Measurements from ENCODE around the gene ANKRD50. TPM values are rescaled to one million over a fixed set of nuclear protein-coding genes. Genes with fewer than 3 reads are reported as not detected.

The ANKRD50 gene
- total RNA-seq, 4 donors from 2014 or later, result 8.9 to 19.0 (median 17.6) TPM

DNA sequence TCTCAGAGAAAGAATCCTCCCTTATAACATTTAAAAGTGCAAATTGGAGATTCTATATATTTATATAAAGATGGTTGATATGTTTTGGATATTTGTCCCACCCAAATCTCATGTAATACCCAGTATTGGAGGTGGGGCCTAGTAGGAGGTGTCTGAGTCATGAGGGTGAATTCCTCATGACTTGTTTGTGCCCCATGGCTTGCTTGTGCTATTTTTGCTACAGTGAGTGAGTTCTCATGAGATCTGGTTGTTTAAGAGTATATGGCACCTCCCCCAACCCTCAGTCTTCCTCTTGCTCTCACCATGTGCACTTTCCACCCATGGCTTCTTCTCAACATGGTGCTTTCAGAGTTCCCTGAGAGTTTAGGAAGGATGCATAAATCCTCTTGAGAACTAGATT is 9.5 kb upstream of the ANKRD50 start:
- no peaks in the 10 kb centered on the region for H3K27me3 ChIP-seq
- H3K36me3 ChIP-seq, result no peaks in the 10 kb centered on the region
- no peaks in the 10 kb centered on the region for H3K4me1 ChIP-seq
- no peak for TF ChIP-seq POLR2A (IDR thresholded peaks at IDR 0.05)
- TF ChIP-seq, protein P1, sequence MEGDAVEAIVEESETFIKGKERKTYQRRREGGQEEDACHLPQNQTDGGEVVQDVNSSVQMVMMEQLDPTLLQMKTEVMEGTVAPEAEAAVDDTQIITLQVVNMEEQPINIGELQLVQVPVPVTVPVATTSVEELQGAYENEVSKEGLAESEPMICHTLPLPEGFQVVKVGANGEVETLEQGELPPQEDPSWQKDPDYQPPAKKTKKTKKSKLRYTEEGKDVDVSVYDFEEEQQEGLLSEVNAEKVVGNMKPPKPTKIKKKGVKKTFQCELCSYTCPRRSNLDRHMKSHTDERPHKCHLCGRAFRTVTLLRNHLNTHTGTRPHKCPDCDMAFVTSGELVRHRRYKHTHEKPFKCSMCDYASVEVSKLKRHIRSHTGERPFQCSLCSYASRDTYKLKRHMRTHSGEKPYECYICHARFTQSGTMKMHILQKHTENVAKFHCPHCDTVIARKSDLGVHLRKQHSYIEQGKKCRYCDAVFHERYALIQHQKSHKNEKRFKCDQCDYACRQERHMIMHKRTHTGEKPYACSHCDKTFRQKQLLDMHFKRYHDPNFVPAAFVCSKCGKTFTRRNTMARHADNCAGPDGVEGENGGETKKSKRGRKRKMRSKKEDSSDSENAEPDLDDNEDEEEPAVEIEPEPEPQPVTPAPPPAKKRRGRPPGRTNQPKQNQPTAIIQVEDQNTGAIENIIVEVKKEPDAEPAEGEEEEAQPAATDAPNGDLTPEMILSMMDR (IDR thresholded peaks at IDR 0.05), result no peak
- DNase-seq, result no peak
- H3K9me3 ChIP-seq, result no peaks in the 10 kb centered on the region
- intact Hi-C loops (cut with DNase I), result no loop called here
- H3K27ac ChIP-seq, result no peak overlapping the region
- H3K4me3 ChIP-seq, result no peak overlapping the region

- intact Hi-C loops (cut with DNase I), result no loop called here
- no peaks in the 10 kb centered on the region for H3K36me3 ChIP-seq
- DNase-seq, result no peak
- H3K4me1 ChIP-seq, result peaks cover 0 to 9% (median 0%) of the 10 kb centered on the region in 3 donors
- TF ChIP-seq, protein P1 (IDR thresholded peaks at IDR 0.05), result no peak
- no peak for TF ChIP-seq POLR2A (IDR thresholded peaks at IDR 0.05)
- 80 to 87% methylated on average over 4 of the region's 4 CpGs for WGBS, 2 donors
- no peak overlapping the region for H3K4me3 ChIP-seq
- H3K27ac ChIP-seq, result no peak overlapping the region
- no peaks in the 10 kb centered on the region for H3K27me3 ChIP-seq
- H3K9me3 ChIP-seq, result no peaks in the 10 kb centered on the region
Measured at GRCh38 chr4:124717101-124717500, 4.6 kb upstream of the ANKRD50 start.

- peaks cover 17 to 42% (median 21%) of the 10 kb centered on the region in 3 donors for H3K4me1 ChIP-seq
- intact Hi-C loops (cut with DNase I), result no loop called here
- 0 to 2% methylated on average over 8 to 12 of the region's 12 CpGs for WGBS, 2 donors
Measured at GRCh38 chr4:124713185-124713592, 657 bp upstream of the ANKRD50 start.

DNA sequence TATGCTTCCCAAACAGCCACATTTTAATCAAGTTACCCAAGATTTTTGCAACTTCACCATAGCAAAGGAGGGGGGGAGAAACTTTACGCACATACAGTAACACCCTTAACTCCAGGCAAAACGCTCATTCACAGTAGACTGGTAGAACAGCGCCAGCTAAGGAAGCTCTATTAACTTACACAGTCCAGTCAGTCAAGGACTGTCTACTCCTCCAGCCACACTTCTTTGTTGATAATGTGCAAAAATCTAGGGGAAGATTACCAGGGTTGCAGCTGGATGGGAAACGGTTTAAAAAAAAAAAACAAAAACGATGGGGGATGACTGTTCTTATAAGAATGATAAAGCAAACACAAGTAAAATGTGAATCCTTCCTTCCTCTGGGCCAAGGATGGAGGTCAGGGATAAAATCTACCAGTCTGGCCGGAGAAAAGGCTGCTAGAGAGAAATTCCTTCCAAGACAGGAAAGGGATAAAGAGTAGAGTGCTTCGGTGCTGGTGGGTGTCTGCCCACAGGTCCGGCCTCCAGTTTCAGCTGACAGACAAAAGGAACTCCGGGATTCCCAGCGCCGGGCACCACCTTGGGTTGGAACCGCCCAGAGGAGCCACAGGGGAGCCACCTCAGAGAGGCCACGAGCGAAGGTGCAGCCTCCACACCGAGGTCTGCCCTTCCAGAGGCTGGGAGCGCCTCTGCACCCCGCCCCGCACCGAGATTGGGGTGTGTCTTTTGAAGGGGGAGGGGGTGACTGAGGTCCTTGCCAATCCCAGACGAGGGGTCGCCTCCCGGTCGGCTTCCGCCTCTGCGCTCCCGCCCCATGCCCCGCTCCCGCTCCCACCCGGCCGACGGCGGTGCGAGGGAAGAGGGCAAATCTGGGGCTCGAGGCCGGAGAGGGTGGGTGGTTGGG is 811 bp downstream of the ANKRD50 start:
- TF ChIP-seq POLR2A (IDR thresholded peaks at IDR 0.05), result no peak
- TF ChIP-seq, protein P1 (IDR thresholded peaks at IDR 0.05), result no peak
- Histone ChIP-seq H3K36me3 (peaks cover 0 to 6% (median 0%) of the 10 kb centered on the region in 3 donors), H3K4me1 (peaks cover 17 to 49% (median 21%) of the 10 kb centered on the region in 3 donors), H3K27ac (peak overlapping the region; percentile 84 to 96 (median 96)), H3K27me3 (no peaks in the 10 kb centered on the region), H3K4me3 (peak overlapping the region; percentile 60 to 88 (median 84)), H3K9me3 (no peaks in the 10 kb centered on the region)
- peak; percentile 5 for DNase-seq
- intact Hi-C loops (cut with DNase I), result no loop called here
- WGBS, 2 donors, result 1 to 3% methylated on average over 18 to 23 of the region's 35 CpGs

More at GRCh38 chr4:124713185-124713592, 657 bp upstream of the ANKRD50 start:
- no peak for DNase-seq
- no peaks in the 10 kb centered on the region for H3K9me3 ChIP-seq
- TF ChIP-seq, protein P1 (IDR thresholded peaks at IDR 0.05), result peak in 4 of 6 experiments; percentile 27 to 47 (median 40)
- TF ChIP-seq POLR2A (IDR thresholded peaks at IDR 0.05), result no peak
- peak overlapping the region; percentile 60 to 88 (median 84) for H3K4me3 ChIP-seq
- no peaks in the 10 kb centered on the region for H3K36me3 ChIP-seq
- H3K27me3 ChIP-seq, result no peaks in the 10 kb centered on the region
- peak overlapping the region; percentile 84 to 96 (median 96) for H3K27ac ChIP-seq

DNA sequence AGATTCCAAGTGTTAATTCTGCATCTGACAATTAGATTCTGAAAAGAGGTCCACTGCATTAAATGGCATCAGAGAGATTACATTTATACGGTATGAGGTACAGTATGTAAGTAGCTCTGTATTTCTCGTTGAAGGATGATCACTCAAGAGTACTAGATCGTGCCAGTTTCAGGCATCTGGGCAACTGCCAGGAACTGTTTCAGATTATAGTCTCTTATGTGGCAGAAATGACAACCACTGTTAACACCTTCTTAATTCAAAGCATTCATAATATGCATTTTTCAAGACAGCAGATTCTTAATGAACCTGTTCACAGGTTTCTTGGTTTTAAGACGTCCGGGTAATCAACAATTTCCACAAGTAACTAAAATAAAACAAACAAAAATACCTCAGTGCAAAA is 1.6 kb downstream of the ANKRD50 start:
- Histone ChIP-seq H3K27me3 (no peaks in the 10 kb centered on the region), H3K4me3 (peak overlapping the region; percentile 60 to 88 (median 84)), H3K4me1 (peaks cover 17 to 49% (median 21%) of the 10 kb centered on the region in 3 donors), H3K27ac (peak overlapping the region in 3 of 4 donors; percentile 84 to 96 (median 95)), H3K9me3 (no peaks in the 10 kb centered on the region), H3K36me3 (peaks cover 0 to 6% (median 0%) of the 10 kb centered on the region in 3 donors)
- TF ChIP-seq, protein P1 (IDR thresholded peaks at IDR 0.05), result no peak
- intact Hi-C loops (cut with DNase I), result no loop called here
- 4 to 9% methylated on average over 5 of the region's 5 CpGs for WGBS, 2 donors
- no peak for DNase-seq

Data from esophagus squamous epithelium (tissue), 5 donors.